GM12878 (cell line): ENCODE results near the gene HDGF. TPM values are rescaled to one million over a fixed set of nuclear protein-coding genes. Genes with fewer than 3 reads are reported as not detected.
A peak's percentile ranks its signal among the peaks of the same experiment; 100 is the strongest.

ENCODE experiments used
- ASH2L ChIP-seq: fragments of 300-600, 200-600 bp; sonication (generic); IDR thresholded peaks from 2 replicates; pipeline ENCODE4 v1.6.1; 2017; ENCODE audit warnings: low read depth, mild to moderate bottlenecking, borderline replicate concordance
- CBX5 ChIP-seq: sonication (generic); IDR thresholded peaks from 2 replicates; pipeline ENCODE4 v1.6.1; 2016; ENCODE audit warnings: low read depth, moderate library complexity, mild to moderate bottlenecking, inconsistent platforms
- EED ChIP-seq: sonication (generic); IDR thresholded peaks from 2 replicates; pipeline ENCODE4 v1.6.1; 2016; ENCODE audit warnings: antibody characterized with exemption, low read depth
- IKZF1 ChIP-seq: fragments of 450-650 bp; conservative IDR thresholded peaks from 2 replicates; pipeline ENCODE4 v1.6.1; 2017; ENCODE audit warnings: antibody characterized with exemption, mild to moderate bottlenecking
- IKZF2 ChIP-seq, 2 experiments: fragments of 450-650 bp; IDR thresholded peaks; 2 replicates each; pipeline ENCODE4 v1.6.1; 2017; ENCODE audit warnings: mild to moderate bottlenecking in 2 of 2, moderate library complexity in 2 of 2
- JUND ChIP-seq: IDR thresholded peaks from 2 replicates; pipeline ENCODE4 v1.6.1; 2012; ENCODE audit warnings: low read depth, mild to moderate bottlenecking, low read length, improper control_type of control experiment, moderate library complexity
- NR2C2 ChIP-seq: IDR thresholded peaks from 2 replicates; pipeline ENCODE4 v1.6.1; 2011; ENCODE audit warnings: borderline replicate concordance, low read depth; ENCODE audit not compliant: control insufficient read depth, insufficient read length
- PML ChIP-seq: IDR thresholded peaks from 2 replicates; pipeline ENCODE4 v1.6.1; 2012; ENCODE audit warnings: low read length, inconsistent platforms
- RCOR1 ChIP-seq: conservative IDR thresholded peaks from 2 replicates; pipeline ENCODE4 v1.6.1; 2012; ENCODE audit warnings: low read depth, low read length, improper control_type of control experiment
- SMAD5 ChIP-seq: IDR thresholded peaks from 2 replicates; pipeline ENCODE4 v1.6.1; 2016; ENCODE audit warnings: antibody characterized with exemption, low read depth
- SMARCA5 ChIP-seq: fragments of 450-650 bp; IDR thresholded peaks from 2 replicates; pipeline ENCODE4 v1.6.1; 2017; ENCODE audit warnings: mild to moderate bottlenecking
- SMC3 ChIP-seq: IDR thresholded peaks from 2 replicates; pipeline ENCODE4 v1.6.1; 2011; ENCODE audit warnings: low read length, improper control_type of control experiment, borderline replicate concordance
- SREBF2 ChIP-seq: IDR thresholded peaks from 2 replicates; pipeline ENCODE4 v1.6.1; 2012; ENCODE audit warnings: mild to moderate bottlenecking, low read length
- STAT3 ChIP-seq: IDR thresholded peaks from 2 replicates; pipeline ENCODE4 v1.6.1; 2011; ENCODE audit warnings: low read depth, low read length, improper control_type of control experiment
- TCF12 ChIP-seq: IDR thresholded peaks from 2 replicates; pipeline ENCODE4 v1.6.1; 2011; ENCODE audit warnings: low read depth, mild to moderate bottlenecking, low read length
- TCF7 ChIP-seq: IDR thresholded peaks from 2 replicates; pipeline ENCODE4 v1.6.1; 2014; ENCODE audit warnings: antibody characterized with exemption, borderline replicate concordance
- ZNF207 ChIP-seq: fragments of 450-650 bp; IDR thresholded peaks from 2 replicates; pipeline ENCODE4 v1.6.1; 2014; ENCODE audit warnings: antibody characterized with exemption, mild to moderate bottlenecking, borderline replicate concordance
- polyA plus RNA-seq, 11 experiments: library from polyadenylated mRNA; depleted of rRNA in 4 of 11; unstranded in 6 of 11; stranded (reverse) in 5 of 11; fragments of >200 nt; fragmentation: Nextera tagmentation in 4 of 11; fragmentation: Illumina TruSeq in 1 of 11; extraction: Ambion mirVana in 4 of 11; extraction: Trizol in 1 of 11; gene quantifications; 1 replicate in 1 of 11; 2 replicates in 10 of 11; pipeline versions ENCODE4 v1.2.1 to v1.2.3, GENCODE V29; 2011 to 2016; ENCODE audit warnings: inconsistent platforms in 2 of 11, missing spikeins in 2 of 11, low read depth in 1 of 11
- total RNA-seq, 4 experiments: library from RNA; depleted of rRNA in 3 of 4; stranded (reverse); fragments of >200 nt in 3 of 4; fragmentation: Illumina TruSeq in 1 of 4; extraction: Trizol in 1 of 4; gene quantifications; 2 replicates each; pipeline versions ENCODE4 v1.2.1 to v1.2.3, GENCODE V29; 2013 to 2021
- TF ChIP-seq, protein P1 (sequence below): IDR thresholded peaks from 2 replicates; pipeline ENCODE4 v1.6.1; 2011; ENCODE audit warnings: borderline replicate concordance, low read depth, mild to moderate bottlenecking, moderate library complexity, low read length; ENCODE audit not compliant: insufficient read depth, poor library complexity, severe bottlenecking
- TF ChIP-seq, protein P2 (sequence below): fragments of 450-650 bp; IDR thresholded peaks from 2 replicates; pipeline ENCODE4 v1.6.1; 2017; ENCODE audit warnings: mild to moderate bottlenecking
- TF ChIP-seq, protein P3 (sequence below): fragments of 150-350 bp; IDR thresholded peaks from 2 replicates; pipeline ENCODE4 v1.6.1; 2014; ENCODE audit warnings: mild to moderate bottlenecking, low read depth, low read length
- TF ChIP-seq, protein P4 (sequence below): fragments of 450-650 bp; IDR thresholded peaks from 2 replicates; pipeline ENCODE4 v1.6.1; 2017; ENCODE audit warnings: low read depth, mild to moderate bottlenecking, moderate library complexity
- TF ChIP-seq, protein P5 (sequence below): fragments of 450-650 bp; IDR thresholded peaks from 2 replicates; pipeline ENCODE4 v1.6.1; 2014; ENCODE audit warnings: mild to moderate bottlenecking

Gene HDGF
- total and polyA plus RNA-seq, 10 of the 15 experiments (the other 5 are each of a cell fraction or from before 2014, with no cell fraction given) = 28.3 to 372 (median 209) TPM

DNA sequence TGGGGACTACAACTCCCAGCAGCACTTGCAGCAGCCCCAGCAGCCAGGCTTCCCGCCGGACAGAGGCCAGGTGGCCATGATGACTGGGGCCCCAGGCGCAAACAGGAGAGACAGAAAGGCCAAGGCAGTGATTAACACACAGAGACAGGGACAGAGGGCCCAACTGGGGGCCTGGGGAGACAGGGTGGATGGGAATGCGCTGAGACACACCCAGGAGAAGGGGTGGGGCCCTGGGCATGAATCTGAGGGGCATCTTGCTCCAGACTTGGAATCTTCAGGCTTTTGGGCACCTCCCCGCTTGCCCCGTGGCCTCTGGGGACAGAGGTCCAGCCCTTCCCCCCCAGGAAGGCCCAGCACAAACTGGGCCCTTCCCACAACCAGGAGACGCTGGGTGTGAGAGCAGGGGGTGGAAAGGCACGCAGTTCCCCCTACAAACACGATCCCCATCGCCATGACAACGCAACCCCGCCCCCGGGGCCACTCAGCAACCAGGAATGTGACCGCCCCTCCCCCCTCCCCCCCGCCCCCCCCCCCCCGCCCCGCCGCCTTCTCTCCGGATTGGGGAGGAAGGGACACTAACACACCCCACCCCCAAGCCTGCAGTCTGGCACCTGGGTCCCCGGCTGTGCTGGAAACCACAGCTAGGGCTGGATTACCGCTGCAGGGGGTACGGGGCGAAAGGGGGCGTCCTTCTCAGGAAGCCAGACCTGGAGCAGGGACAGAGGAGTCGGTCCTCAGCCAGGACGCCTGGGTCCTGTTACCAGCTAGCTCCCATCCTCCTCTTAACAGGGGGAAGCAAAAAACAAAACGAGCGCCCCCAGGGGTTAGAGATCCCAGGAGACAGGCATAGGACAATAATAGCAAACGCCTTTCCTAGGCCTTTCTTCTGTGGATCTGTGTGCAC lies 4.5 kb downstream of the HDGF start (continued):
- TF ChIP-seq, protein P1, sequence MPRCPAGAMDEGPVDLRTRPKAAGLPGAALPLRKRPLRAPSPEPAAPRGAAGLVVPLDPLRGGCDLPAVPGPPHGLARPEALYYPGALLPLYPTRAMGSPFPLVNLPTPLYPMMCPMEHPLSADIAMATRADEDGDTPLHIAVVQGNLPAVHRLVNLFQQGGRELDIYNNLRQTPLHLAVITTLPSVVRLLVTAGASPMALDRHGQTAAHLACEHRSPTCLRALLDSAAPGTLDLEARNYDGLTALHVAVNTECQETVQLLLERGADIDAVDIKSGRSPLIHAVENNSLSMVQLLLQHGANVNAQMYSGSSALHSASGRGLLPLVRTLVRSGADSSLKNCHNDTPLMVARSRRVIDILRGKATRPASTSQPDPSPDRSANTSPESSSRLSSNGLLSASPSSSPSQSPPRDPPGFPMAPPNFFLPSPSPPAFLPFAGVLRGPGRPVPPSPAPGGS = no peak
- TF ChIP-seq PML = no peak
- peak; percentile 73 for TF ChIP-seq IKZF1
- no peak for TF ChIP-seq SREBF2
- TF ChIP-seq STAT3 = no peak
- TF ChIP-seq ZNF207 = no peak; the same call in 1 of the 2 replicates
- no peak for TF ChIP-seq NR2C2
- TF ChIP-seq TCF7 = no peak
- peak; percentile 28; the same call in 1 of the 2 replicates for TF ChIP-seq TCF12
- no peak for TF ChIP-seq ASH2L
- TF ChIP-seq RCOR1 = no peak
- TF ChIP-seq SMAD5 = 0 out of 2 replicates have a peak, but pooled peaks have one; percentile 33
- TF ChIP-seq, protein P2, sequence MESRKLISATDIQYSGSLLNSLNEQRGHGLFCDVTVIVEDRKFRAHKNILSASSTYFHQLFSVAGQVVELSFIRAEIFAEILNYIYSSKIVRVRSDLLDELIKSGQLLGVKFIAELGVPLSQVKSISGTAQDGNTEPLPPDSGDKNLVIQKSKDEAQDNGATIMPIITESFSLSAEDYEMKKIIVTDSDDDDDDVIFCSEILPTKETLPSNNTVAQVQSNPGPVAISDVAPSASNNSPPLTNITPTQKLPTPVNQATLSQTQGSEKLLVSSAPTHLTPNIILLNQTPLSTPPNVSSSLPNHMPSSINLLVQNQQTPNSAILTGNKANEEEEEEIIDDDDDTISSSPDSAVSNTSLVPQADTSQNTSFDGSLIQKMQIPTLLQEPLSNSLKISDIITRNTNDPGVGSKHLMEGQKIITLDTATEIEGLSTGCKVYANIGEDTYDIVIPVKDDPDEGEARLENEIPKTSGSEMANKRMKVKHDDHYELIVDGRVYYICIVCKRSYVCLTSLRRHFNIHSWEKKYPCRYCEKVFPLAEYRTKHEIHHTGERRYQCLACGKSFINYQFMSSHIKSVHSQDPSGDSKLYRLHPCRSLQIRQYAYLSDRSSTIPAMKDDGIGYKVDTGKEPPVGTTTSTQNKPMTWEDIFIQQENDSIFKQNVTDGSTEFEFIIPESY = no peak
- TF ChIP-seq, protein P3, sequence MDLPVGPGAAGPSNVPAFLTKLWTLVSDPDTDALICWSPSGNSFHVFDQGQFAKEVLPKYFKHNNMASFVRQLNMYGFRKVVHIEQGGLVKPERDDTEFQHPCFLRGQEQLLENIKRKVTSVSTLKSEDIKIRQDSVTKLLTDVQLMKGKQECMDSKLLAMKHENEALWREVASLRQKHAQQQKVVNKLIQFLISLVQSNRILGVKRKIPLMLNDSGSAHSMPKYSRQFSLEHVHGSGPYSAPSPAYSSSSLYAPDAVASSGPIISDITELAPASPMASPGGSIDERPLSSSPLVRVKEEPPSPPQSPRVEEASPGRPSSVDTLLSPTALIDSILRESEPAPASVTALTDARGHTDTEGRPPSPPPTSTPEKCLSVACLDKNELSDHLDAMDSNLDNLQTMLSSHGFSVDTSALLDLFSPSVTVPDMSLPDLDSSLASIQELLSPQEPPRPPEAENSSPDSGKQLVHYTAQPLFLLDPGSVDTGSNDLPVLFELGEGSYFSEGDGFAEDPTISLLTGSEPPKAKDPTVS = no peak
- no peak for TF ChIP-seq SMC3
- TF ChIP-seq, protein P4, sequence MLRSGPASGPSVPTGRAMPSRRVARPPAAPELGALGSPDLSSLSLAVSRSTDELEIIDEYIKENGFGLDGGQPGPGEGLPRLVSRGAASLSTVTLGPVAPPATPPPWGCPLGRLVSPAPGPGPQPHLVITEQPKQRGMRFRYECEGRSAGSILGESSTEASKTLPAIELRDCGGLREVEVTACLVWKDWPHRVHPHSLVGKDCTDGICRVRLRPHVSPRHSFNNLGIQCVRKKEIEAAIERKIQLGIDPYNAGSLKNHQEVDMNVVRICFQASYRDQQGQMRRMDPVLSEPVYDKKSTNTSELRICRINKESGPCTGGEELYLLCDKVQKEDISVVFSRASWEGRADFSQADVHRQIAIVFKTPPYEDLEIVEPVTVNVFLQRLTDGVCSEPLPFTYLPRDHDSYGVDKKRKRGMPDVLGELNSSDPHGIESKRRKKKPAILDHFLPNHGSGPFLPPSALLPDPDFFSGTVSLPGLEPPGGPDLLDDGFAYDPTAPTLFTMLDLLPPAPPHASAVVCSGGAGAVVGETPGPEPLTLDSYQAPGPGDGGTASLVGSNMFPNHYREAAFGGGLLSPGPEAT = peak; percentile 55
- TF ChIP-seq EED = peak; percentile 10; the same call in 1 of the 2 replicates
- TF ChIP-seq, protein P5, sequence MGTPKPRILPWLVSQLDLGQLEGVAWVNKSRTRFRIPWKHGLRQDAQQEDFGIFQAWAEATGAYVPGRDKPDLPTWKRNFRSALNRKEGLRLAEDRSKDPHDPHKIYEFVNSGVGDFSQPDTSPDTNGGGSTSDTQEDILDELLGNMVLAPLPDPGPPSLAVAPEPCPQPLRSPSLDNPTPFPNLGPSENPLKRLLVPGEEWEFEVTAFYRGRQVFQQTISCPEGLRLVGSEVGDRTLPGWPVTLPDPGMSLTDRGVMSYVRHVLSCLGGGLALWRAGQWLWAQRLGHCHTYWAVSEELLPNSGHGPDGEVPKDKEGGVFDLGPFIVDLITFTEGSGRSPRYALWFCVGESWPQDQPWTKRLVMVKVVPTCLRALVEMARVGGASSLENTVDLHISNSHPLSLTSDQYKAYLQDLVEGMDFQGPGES = no peak
- TF ChIP-seq SMARCA5 = peak; percentile 70; the same call in 1 of the 2 replicates
- TF ChIP-seq IKZF2 (IDR thresholded peaks at IDR 0.05) = no peak; a peak in 1 of 4 replicates
- no peak for TF ChIP-seq JUND
- no peak for TF ChIP-seq CBX5
